Thyroid gland (tissue), 4 donors: ENCODE data around the gene RANBP10. TPM values are rescaled to one million over a fixed set of nuclear protein-coding genes. Genes with fewer than 3 reads are reported as not detected.

Source experiments
- DNase-seq, 2 donors: peaks; one replicate each; pipeline ENCODE4 v3.0.0-alpha.2; 2019
- H3K27ac ChIP-seq, 3 donors: fragments of 200-600 bp; sonication (generic); 1 replicate in 2 of 3; 2 replicates in 1 of 3; pipeline ENCODE4 v1.5.1; 2016 to 2019; ENCODE audit warnings: mild to moderate bottlenecking in 1 of 3, moderate library complexity in 1 of 3
- H3K27me3 ChIP-seq: fragments of 200-600 bp; sonication (generic); one replicate; pipeline ENCODE4 v1.5.1; 2019
- H3K36me3 ChIP-seq, 2 donors: fragments of 200-600 bp; sonication (generic); one replicate each; pipeline ENCODE4 v1.5.1; 2016 to 2019
- H3K4me1 ChIP-seq, 2 donors: fragments of 200-600 bp; sonication (generic); one replicate each; pipeline ENCODE4 v1.5.1; 2017 to 2019
- H3K4me3 ChIP-seq, 3 donors: fragments of 200-600 bp; sonication (generic); replicated peaks in 1 of 3; 1 replicate in 2 of 3; 2 replicates in 1 of 3; pipeline ENCODE4 v1.5.1; 2016; ENCODE audit warnings: mild to moderate bottlenecking in 1 of 3
- H3K9me3 ChIP-seq: fragments of 200-600 bp; sonication (generic); one replicate; pipeline ENCODE4 v1.5.1; 2017
- POLR2A ChIP-seq, 2 donors: fragments of 450-650 bp; IDR thresholded peaks; one replicate each; pipeline ENCODE4 v1.6.1; 2017; ENCODE audit warnings: antibody characterized with exemption in 2 of 2, mild to moderate bottlenecking in 2 of 2, moderate library complexity in 1 of 2
- WGBS, 2 donors: methylation state at CpG; one replicate each; pipeline ENCODE4 v1.1.5; 2017; 5-methylcytosine and 5-hydroxymethylcytosine counted together
- intact Hi-C: fragments of 100-400 bp; cut with DNase I; formaldehyde crosslinking; loops from one replicate; pipeline ENCODE4 v1.15.1; 2023
- total RNA-seq, 4 donors: library from RNA; depleted of rRNA; stranded (reverse); fragments of >200 nt; gene quantifications; one replicate each; pipeline ENCODE4 v1.2.3, GENCODE V29; 2016
- TF ChIP-seq, protein P1 (sequence below), 6 experiments: fragments of 200-600 bp in 3 of 6; fragments of 450-650 bp in 3 of 6; sonication (generic) in 3 of 6; IDR thresholded peaks; one replicate each; pipeline ENCODE4 v1.5.1; 2016 to 2019; ENCODE audit warnings: antibody characterized with exemption in 6 of 6, mild to moderate bottlenecking in 2 of 6, inconsistent platforms in 1 of 6, moderate library complexity in 1 of 6

Gene RANBP10
- total RNA-seq, 4 donors from 2014 or later, result 9.2 to 13.0 (median 11.0) TPM

DNA sequence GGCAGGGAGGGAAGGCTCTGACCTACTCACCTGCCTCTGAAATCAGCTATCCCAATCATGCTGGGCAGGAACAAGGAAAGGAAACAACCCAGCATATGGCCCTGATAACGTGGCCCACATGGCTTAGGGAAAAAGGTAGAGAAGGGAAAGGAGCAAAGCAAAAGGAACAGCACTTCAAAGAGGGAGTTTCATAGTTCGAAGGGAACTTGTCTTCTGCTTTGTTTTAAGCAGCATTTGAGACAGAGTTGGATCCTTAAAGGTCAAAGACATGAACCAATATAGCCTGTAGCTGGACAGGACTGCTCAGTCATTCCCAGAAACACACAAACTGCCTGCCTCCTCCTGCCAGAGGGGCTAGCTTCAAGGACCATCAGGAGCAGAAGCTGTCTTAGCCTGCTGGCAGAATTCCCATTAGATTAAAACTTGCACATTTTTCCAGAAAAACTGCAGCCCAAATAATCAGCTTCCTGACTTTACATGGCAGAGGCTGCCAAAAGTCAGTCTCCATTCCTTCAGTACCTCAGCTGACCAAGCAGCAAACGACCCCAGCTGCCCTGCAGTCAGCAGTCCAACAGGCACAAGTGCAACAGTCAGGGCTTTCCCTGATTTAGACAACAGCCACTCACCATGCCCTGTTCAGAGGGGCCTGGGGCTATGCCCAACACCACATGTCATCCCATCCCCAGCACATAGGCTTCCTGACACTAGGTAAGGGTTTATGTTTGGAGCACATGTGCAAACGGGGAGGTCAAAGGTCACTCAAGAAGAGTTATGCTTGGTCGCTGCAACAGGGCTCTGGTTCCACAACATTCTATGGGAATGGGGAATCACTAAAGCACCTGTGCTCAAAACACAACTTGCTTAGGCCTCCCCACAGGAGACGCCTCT is 32.5 kb downstream of the RANBP10 start:
- intact Hi-C loops, result no loop called here
- H3K4me3 ChIP-seq, result no peak overlapping the region
- TF ChIP-seq, protein P1, sequence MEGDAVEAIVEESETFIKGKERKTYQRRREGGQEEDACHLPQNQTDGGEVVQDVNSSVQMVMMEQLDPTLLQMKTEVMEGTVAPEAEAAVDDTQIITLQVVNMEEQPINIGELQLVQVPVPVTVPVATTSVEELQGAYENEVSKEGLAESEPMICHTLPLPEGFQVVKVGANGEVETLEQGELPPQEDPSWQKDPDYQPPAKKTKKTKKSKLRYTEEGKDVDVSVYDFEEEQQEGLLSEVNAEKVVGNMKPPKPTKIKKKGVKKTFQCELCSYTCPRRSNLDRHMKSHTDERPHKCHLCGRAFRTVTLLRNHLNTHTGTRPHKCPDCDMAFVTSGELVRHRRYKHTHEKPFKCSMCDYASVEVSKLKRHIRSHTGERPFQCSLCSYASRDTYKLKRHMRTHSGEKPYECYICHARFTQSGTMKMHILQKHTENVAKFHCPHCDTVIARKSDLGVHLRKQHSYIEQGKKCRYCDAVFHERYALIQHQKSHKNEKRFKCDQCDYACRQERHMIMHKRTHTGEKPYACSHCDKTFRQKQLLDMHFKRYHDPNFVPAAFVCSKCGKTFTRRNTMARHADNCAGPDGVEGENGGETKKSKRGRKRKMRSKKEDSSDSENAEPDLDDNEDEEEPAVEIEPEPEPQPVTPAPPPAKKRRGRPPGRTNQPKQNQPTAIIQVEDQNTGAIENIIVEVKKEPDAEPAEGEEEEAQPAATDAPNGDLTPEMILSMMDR (IDR thresholded peaks at IDR 0.05), result no peak
- TF ChIP-seq POLR2A (IDR thresholded peaks at IDR 0.05), result no peak
- H3K36me3 ChIP-seq, result no peaks in the 10 kb centered on the region
- H3K27ac ChIP-seq, result peak overlapping the region in 1 of 3 donors; percentile 43
- WGBS, 2 donors, result 66 to 76% methylated on average over 6 of the region's 6 CpGs
- no peak for DNase-seq
- H3K4me1 ChIP-seq, result peaks cover 18 to 31% of the 10 kb centered on the region in 2 donors
- no peaks in the 10 kb centered on the region for H3K27me3 ChIP-seq
- H3K9me3 ChIP-seq, result no peaks in the 10 kb centered on the region

DNA sequence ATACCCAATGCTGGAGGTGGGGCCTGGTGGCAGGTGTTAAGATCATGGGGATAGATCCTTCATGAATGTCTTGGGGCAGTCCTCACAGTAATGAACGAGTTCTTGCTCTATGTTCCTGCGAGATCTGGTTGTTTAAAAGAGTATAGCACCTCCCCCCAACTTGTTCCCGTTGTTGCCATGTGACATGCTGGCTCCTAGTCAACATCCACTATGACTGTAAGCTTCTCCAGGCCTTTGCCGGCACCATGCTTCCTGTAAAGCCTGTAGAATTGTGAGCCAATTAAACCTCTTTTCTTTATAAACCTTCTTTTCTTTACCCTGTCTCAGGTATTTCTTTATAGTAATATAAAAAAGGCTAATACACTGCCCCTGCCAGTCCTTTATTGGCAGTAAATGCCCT is 33.3 kb downstream of the RANBP10 start:
- Histone ChIP-seq H3K4me3 (no peak overlapping the region), H3K27ac (peak overlapping the region in 1 of 3 donors; percentile 43), H3K36me3 (no peaks in the 10 kb centered on the region), H3K9me3 (no peaks in the 10 kb centered on the region), H3K27me3 (no peaks in the 10 kb centered on the region), H3K4me1 (peaks cover 18 to 31% of the 10 kb centered on the region in 2 donors)
- WGBS, 2 donors, result 54 to 59% methylated on average over 4 of the region's 4 CpGs
- intact Hi-C loops, result no loop called here
- no peak for TF ChIP-seq POLR2A (IDR thresholded peaks at IDR 0.05)
- TF ChIP-seq, protein P1 (IDR thresholded peaks at IDR 0.05), result no peak
- DNase-seq, result peak in 1 of 2 donors; percentile 8

DNA sequence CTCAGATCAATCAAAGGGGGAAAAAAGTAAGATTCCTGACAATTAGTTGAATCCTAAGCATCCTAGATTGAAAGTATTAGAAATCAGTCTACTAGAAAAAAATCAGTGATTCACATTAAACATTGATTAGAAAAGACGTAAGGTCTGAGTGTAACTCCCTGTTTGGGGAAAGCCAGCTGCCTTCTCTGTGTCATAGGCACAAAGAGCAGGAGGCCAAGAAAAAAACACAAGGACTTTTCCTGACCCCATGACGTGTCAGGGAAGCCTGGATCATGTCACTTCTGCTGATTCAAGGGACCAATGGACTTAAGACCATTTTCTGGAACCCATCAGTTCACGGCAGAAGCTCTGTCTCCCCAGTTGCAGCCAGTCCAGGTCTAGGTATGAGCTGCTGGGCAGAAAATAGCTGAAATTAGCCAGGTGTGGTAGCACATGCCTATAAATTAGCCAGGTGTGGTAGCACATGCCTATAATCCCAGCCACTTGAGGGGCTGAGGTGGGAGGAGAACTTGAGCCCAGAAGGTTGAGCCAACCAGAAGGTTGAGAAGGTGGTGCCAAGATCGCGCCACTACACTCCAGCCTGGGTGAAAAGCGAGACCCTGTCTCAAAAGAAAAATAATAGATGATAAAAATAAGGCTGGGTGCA is 35.9 kb downstream of the RANBP10 start:
- no peak for DNase-seq
- Histone ChIP-seq H3K4me1 (peaks cover 18 to 36% of the 10 kb centered on the region in 2 donors), H3K9me3 (no peaks in the 10 kb centered on the region), H3K4me3 (no peak overlapping the region), H3K27ac (no peak overlapping the region), H3K36me3 (no peaks in the 10 kb centered on the region), H3K27me3 (no peaks in the 10 kb centered on the region)
- 91 to 96% methylated on average over 6 of the region's 6 CpGs for whole genome bisulfite sequencing, 2 donors
- TF ChIP-seq, protein P1 (IDR thresholded peaks at IDR 0.05), result no peak
- TF ChIP-seq POLR2A (IDR thresholded peaks at IDR 0.05), result no peak
- intact Hi-C loops, result no loop called here

DNA sequence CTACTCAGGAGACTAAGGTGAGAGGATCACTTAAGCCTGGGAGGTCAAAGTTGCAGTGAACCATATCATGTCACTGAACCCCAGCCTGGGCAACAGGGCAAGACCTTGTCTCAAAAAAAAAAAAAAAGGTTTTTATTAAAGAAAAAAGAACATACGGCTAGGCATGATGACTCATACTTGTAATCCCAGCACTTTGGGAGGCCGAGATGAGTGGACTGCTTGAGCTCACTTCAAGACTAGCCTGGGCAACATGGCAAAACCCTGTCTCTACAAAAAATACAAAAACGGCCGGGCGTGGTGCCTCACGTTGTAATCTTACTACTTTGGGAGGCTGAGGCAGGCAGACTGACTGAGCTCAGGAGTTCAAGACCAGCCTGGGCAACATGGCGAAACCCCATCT is 38.4 kb downstream of the RANBP10 start:
- Histone ChIP-seq H3K36me3 (no peaks in the 10 kb centered on the region), H3K27ac (no peak overlapping the region), H3K27me3 (no peaks in the 10 kb centered on the region), H3K9me3 (no peaks in the 10 kb centered on the region), H3K4me3 (no peak overlapping the region), H3K4me1 (peaks cover 6 to 21% of the 10 kb centered on the region in 2 donors)
- WGBS, 2 donors, result 85 to 90% methylated on average over 7 of the region's 7 CpGs
- intact Hi-C loops, result no loop called here
- no peak for TF ChIP-seq POLR2A (IDR thresholded peaks at IDR 0.05)
- TF ChIP-seq, protein P1 (IDR thresholded peaks at IDR 0.05), result no peak
- no peak for DNase-seq

DNA sequence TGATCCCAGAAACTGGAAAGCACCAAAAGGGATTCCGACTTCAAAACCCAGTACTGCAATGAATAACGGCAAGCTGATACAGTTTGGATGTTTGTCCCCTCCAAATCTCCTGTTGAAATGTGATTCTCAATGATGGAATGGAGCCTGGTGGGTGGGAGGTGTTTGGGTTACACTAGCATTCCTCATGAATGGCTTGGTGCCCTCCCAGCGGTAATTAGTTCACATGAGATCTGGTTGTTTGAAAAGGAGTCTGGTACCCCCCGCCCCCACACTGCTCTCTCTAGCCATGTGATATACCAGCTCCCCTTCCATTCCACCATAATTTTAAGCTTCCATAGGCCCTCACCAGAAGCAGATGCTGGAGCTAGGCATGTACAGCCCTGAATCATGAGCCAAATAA is 40.1 kb downstream of the RANBP10 start:
- intact Hi-C loops, result no loop called here
- Histone ChIP-seq H3K4me1 (peaks cover 6 to 16% of the 10 kb centered on the region in 2 donors), H3K36me3 (no peaks in the 10 kb centered on the region), H3K27ac (no peak overlapping the region), H3K4me3 (no peak overlapping the region), H3K27me3 (no peaks in the 10 kb centered on the region), H3K9me3 (no peaks in the 10 kb centered on the region)
- DNase-seq, result no peak
- no peak for TF ChIP-seq POLR2A (IDR thresholded peaks at IDR 0.05)
- TF ChIP-seq, protein P1 (IDR thresholded peaks at IDR 0.05), result no peak
- WGBS, 2 donors, result 75 to 93% methylated on average over 4 of the region's 4 CpGs
